RPMI8226 (cell line): ENCODE results near the gene KCNJ10.

Experiments
- DNase-seq: peaks from one replicate; pipeline ENCODE4 v3.0.0-alpha.2; 2015

The KCNJ10 gene

DNA sequence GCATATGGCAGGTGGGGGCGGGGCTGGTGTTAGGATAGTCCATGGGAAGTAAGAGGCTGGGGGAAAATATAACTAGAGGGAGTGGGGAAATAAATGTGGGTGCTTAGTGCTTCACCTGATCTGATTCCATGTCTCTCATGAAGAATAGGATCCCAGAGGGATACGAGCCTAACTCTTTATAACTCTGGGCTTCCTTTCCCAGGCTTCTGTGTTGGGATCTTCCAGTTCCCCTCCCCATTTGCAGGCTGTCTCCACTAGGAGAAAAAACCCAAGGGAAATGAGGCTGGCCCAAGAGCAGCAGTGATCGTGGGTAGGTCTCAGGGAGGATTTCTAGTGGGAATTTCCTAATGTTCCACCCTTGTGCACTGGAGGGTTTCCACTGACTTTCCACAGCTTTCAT, 13.0 kb upstream of the KCNJ10 start:
- DNase-seq: no peak

DNA sequence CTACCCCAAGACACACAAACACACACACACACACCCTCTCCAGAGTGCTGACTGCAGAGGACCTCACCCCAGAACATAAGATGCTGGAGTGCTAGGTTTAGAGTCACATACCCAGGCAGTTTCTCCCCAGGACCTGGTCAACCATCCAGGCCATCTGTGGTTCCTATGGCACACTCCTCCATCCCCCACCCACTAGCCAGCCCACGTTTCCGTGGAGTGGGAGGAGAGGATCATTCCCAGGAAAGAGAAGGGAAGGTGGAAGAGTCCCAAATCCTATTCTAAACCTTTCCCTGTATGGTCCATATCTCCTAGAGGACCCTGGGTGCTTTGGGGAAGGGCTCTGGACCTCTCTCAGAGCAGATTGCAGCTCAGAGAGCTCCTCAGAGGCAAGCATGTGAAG, 12.5 kb upstream of the KCNJ10 start:
- no peak for DNase-seq

GRCh38 chr1:160081261-160081936, 11.4 kb upstream of the KCNJ10 start, which contains the start of gene KCNJ9:
KCNJ9 (plus strand) TSS chr1:160081538; CDS start chr1:160084031, 2,493 bp downstream.
- DNase-seq: no peak

DNA sequence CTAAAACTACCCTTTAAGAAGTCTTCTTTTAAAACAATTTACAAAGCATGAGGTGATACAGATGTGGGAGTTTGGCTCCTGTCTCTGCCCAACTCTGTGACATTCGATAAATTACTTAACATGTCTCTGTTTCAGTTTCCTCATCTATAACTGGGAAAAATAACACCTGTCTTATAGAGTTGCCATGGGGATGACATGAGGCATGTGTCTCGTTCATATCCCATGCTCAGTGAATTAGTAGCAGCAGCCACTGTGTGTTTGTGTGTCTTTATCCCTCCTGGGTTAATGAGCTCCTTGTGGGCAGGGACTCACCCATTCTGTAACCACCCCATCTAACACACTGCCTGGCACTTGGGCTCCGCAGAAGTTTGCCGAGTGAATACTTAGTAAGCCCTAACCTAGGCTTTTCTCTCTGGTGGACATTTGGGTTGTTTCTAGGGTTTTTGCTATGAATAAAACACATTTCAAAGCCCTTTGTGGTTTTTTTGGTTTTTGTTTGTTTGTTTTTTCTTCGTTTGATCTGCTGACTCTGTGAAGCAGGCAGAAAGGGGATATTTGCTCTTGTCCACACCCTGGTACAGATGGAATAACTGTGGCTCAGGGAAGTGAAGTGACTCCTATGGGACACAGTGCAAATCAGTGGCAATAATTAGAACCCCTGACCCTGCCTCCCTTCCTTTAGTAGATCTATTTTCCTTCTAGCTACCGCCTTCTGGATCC, 10.6 kb upstream of the KCNJ10 start:
- no peak for DNase-seq

DNA sequence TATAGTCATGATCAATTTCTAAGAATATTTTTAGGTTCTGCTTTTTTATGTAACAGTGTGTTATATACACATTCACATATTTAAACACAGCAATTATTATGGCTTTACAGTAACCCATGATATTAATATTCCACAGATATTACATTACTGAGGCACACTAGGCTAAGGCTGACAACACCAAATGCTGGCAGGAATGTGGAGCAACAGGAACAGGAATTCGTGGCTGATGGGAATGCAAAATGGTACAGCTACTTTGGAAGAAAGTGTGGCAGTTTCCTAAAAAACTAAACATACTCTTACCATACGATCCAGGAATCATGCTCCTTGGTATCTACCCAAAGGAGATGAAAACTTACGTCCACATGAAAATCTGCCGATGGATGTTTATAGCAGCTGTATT, 9.5 kb upstream of the KCNJ10 start:
- DNase-seq: no peak

- peak; percentile 71 for DNase-seq
Observed at GRCh38 chr1:160078512-160079195, 8.7 kb upstream of the KCNJ10 start.

DNA sequence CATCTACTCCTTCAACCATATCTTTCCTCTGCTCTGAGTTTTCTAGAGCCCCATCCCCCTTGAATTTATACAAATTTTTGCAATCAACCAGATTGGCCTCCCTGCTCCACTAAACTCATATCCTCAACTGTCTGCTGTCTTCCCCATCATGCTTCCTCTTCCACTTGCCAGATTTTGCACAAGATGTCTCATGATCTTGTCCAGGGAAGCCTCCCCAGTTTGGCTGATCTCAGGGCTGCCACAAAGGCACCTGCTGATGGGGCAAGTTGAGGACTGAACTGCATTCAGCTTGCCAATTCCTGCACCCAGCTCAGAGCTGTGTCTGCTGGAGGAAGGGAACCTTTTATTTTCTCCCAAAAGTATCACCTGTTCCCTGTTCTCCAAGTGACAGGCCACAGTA, 7.5 kb upstream of the KCNJ10 start:
- peak; percentile 41 for DNase-seq

GRCh38 chr1:160076295-160076694, 6.3 kb upstream of the KCNJ10 start:
- DNase-seq: no peak

DNA sequence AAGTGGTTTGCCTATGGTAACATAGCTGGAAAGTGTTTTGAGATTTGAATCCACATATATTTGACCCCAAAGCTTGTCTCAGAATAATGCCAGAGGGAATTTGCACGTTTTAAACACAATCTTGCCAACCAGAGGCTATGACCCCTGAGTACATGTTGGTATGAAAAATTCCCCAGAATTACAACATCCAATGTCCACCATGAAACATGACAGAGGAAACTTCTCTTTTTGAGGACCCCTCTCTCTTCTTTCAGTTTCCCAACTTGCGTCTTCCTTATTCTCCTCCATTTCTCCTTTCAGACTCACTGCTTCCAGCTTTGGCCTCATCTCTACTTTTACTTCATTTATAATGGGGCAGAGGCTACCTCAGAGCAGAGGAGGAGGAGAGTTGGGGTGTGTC, 5.9 kb upstream of the KCNJ10 start:
- DNase-seq: no peak

GRCh38 chr1:160074865-160075264, 4.9 kb upstream of the KCNJ10 start:
- DNase-seq: no peak

GRCh38 chr1:160071289-160071688, 1.3 kb upstream of the KCNJ10 start:
- DNase-seq: no peak

GRCh38 chr1:160070243-160071163, 543 bp upstream of the KCNJ10 start:
- no peak for DNase-seq

- no peak for DNase-seq
Observed at GRCh38 chr1:160068225-160068624, 1.7 kb downstream of the KCNJ10 start.

- no peak for DNase-seq
Observed at GRCh38 chr1:160066829-160067745, 2.9 kb downstream of the KCNJ10 start.

DNA sequence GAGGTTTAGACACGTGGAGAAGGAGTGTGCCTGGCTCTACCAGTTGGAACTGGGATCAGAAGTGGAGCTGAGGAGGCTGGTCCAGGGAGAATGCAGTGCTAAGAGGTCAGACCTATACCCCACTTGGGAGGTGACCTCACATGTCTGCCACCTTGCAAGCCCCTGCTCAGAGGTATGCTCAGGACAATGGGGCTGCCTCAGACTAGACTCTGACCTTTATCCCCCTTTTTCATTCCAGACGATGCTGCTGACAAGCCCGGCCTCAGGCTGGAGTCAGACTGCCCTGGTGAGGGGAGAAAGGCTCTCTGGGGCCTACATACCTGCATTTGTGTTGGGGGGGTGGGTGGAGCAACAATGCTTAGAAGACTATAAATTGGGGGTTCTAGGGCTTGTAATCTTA, 5.2 kb downstream of the KCNJ10 start:
- DNase-seq: no peak

DNA sequence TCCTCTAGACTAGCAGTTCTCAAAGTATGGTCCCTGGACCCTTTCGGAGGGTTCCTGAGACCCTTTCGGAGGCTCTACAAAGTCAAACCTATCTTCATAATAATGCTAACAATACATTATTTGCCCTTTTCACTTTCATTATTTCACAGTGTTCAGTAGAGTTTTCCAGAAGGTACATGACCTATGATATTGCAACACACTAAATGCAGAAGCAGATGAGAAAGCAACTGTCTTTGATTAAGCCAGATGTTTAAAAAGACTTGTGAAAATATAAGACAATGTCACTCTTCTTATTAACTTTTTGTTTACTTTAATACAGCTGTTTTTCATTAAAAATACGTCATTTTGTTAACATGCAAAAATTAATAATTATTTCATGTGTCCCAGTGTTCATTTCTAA, 5.8 kb downstream of the KCNJ10 start:
- DNase-seq: no peak

DNA sequence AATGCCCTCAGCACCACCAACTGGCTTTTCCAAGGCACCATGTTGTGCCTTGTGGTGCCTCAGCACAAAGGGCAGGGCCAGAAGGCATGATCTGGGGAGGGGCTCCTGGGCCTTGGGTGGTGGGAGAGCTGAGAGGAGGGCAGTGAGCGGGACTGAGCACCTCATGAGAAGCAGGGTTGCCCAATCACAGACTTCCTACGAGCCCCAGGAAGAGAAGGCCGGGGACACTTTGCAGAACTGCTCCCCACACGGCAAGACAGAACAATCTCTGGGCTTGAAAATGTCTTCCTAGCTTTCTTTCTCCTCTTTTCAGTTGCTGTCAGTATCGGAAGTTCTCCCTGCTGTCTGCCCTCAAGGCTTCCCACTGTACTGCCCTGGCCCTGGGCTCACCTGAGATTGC, 6.8 kb downstream of the KCNJ10 start:
- no peak for DNase-seq

DNA sequence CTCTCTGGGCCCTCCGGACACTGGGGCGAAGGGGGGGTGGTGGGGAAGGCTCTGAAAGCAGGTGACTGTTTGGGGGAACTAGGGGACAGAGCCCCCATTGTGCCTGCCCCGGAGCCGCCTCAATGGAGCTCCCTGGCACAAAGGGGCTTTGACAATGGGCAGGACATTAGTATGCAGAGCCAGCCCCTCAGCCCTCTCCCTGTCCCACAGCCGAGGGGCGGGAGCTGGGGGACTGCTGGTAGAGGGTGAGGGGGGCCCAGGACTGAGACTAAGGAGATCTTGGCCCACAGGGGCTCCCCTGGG, 7.8 kb downstream of the KCNJ10 start:
- DNase-seq: no peak

GRCh38 chr1:160061369-160062229, 8.4 kb downstream of the KCNJ10 start:
- peak; percentile 73 for DNase-seq

DNA sequence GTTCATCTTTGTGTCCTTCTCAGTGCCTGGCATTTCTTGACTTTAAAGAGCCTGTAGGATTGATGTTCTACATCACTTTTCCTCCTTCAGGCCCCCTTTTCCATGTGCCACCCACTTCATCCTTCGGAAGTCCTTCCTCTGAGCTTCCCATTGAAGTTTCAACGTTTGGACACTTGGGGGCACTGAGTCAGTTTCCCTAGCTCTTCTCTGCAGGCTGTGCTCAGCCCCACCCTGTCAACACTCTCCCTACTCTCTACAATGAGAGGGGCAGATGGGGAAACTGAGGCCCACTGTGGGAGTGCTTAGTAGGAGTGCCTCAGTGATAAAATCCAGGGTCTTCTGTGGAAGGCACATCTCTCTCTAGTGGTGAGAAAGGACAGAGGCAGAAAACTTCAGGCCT, 11.9 kb downstream of the KCNJ10 start:
- DNase-seq: no peak

DNA sequence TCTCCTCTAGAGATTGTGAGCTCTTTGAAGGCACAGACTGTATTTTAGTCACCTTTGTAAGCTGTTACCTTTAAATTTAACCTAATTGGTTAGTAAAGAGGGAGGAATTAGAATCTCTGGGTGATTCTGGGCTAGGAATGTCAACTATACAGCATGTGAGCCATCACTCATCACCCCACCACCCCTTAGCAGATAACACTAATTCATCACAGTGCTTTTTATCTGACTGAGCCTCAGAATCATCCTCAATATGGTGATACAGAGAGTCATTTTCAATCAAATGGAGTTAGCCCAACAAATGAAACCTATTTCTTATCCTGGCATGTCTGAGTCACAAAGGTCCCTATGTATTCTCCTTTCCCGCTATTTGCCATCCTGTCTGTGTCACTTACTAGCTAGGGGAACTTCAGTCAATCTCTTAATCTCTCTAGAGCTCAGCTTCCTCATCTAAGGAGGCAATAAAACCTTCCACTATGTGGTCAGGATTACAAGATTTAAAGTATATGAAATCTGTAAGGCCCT, 13.3 kb downstream of the KCNJ10 start:
- no peak for DNase-seq
